ACHN (cell line): ENCODE data around the gene RTBDN.

Experiments
- DNase-seq: peaks from one replicate; pipeline ENCODE4 v3.0.0-alpha.2; 2015
- in situ Hi-C: cut with HindIII; loops from 2 replicates; pipeline ENCODE4 v1.10.0; 2017; ENCODE audit warnings: low sequenced_read_pairs, low pct_ligation_motif_present, low pct_unique_long_range_greater_than_20kb

Gene RTBDN

GRCh38 chr19:12786141-12786870 lies 48.1 kb downstream of the RTBDN start:
- no peak for DNase-seq
- in situ Hi-C loops: no loop called here

GRCh38 chr19:12785431-12786031 lies 48.8 kb downstream of the RTBDN start:
- in situ Hi-C loops: no loop called here
- DNase-seq: no peak

GRCh38 chr19:12784871-12785430 lies 49.4 kb downstream of the RTBDN start:
- no peak for DNase-seq
- in situ Hi-C loops: no loop called here

GRCh38 chr19:12784394-12784870 lies 49.9 kb downstream of the RTBDN start:
- in situ Hi-C loops: no loop called here
- no peak for DNase-seq

- DNase-seq: no peak
- in situ Hi-C loops: no loop called here
These were observed 50.5 kb downstream of the RTBDN start for GRCh38 chr19:12783849-12784393.

GRCh38 chr19:12783291-12783848 lies 51.0 kb downstream of the RTBDN start:
- DNase-seq: no peak
- in situ Hi-C loops: no loop called here

GRCh38 chr19:12782424-12783290 lies 51.7 kb downstream of the RTBDN start:
- peak; percentile 52 for DNase-seq
- in situ Hi-C loops: no loop called here

GRCh38 chr19:12782174-12782423 lies 52.3 kb downstream of the RTBDN start:
- in situ Hi-C loops: no loop called here
- no peak for DNase-seq

- in situ Hi-C loops: no loop called here
- DNase-seq: no peak
These were observed 55.0 kb downstream of the RTBDN start for GRCh38 chr19:12779162-12779993.

- no peak for DNase-seq
- in situ Hi-C loops: no loop called here
These were observed 55.5 kb downstream of the RTBDN start for GRCh38 chr19:12778905-12779161.

- in situ Hi-C loops: no loop called here
- peak; percentile 57 for DNase-seq
These were observed 56.1 kb downstream of the RTBDN start for GRCh38 chr19:12778017-12778904.

- in situ Hi-C loops: no loop called here
- peak; percentile 71 for DNase-seq
These were observed 57.0 kb downstream of the RTBDN start for GRCh38 chr19:12777217-12778016.
